Panc1 (cell line): Measurements from ENCODE around the gene HLCS. TPM values are rescaled to one million over a fixed set of nuclear protein-coding genes. Genes with fewer than 3 reads are reported as not detected.

Source experiments
- ATAC-seq: fragments of 200-7000 bp; cut with Tn5 transposase; 2 replicates; pipeline ENCODE4 v1.9.1; 2020; ENCODE audit warnings: mild to moderate bottlenecking, moderate library complexity
- BruUV-seq: library from RNA; stranded (reverse); fragments of 400-500 nt; replicated peaks from 2 replicates; lab custom pipeline; 2021; lab: Mats Ljungman, UMichigan
- CTCF ChIA-PET: fragments of 300-600 bp; sonication (Branson Sonifier 250); formaldehyde crosslinking; loops from one replicate; lab custom pipeline; 2022; ENCODE audit warnings: antibody characterized with exemption; lab: Charles Lee
- POLR2A ChIA-PET: fragments of 300-600 bp; sonication (Branson Sonifier 250); formaldehyde crosslinking; loops from one replicate; lab custom pipeline; 2022; ENCODE audit warnings: antibody characterized with exemption; lab: Charles Lee
- DNase-seq: peaks from one replicate; pipeline ENCODE4 v3.0.0-alpha.2; 2010; ENCODE audit warnings: low read depth, low spot score
- H3K27ac ChIP-seq: 2 replicates; pipeline ENCODE4 v1.5.1; 2011; ENCODE audit warnings: mild to moderate bottlenecking, low read length, inconsistent platforms
- H3K27me3 ChIP-seq: fragments of 200-500 bp; sonication (Bioruptor generic); 2 replicates; pipeline ENCODE4 v1.6.0; 2014; ENCODE audit warnings: low read length, inconsistent platforms; ENCODE audit not compliant: control insufficient read depth, insufficient read depth
- H3K36me3 ChIP-seq: fragments of 200-500 bp; sonication (Bioruptor generic); 2 replicates; pipeline ENCODE4 v1.5.1; 2014; ENCODE audit warnings: inconsistent platforms, mild to moderate bottlenecking, low read length, moderate library complexity; ENCODE audit not compliant: control insufficient read depth, insufficient read depth
- H3K4me1 ChIP-seq: 2 replicates; pipeline ENCODE4 v1.5.1; 2011; ENCODE audit warnings: inconsistent platforms, mild to moderate bottlenecking, low read length, moderate library complexity; ENCODE audit not compliant: control insufficient read depth, insufficient read depth
- H3K4me3 ChIP-seq, 2 experiments: 2 replicates each; pipeline ENCODE4 v1.5.1; 2011 to 2012; ENCODE audit warnings: low read depth in 2 of 2, low read length in 2 of 2, mild to moderate bottlenecking in 2 of 2, inconsistent platforms in 1 of 2, moderate library complexity in 1 of 2
- H3K9me3 ChIP-seq: fragments of 200-500 bp; sonication (Bioruptor generic); 2 replicates; pipeline ENCODE4 v1.5.1; 2014; ENCODE audit warnings: low read depth, mild to moderate bottlenecking, inconsistent platforms, low read length, moderate library complexity; ENCODE audit not compliant: control insufficient read depth, insufficient read depth
- POLR2AphosphoS5 ChIP-seq: IDR thresholded peaks from 2 replicates; pipeline ENCODE4 v1.6.1; 2012; ENCODE audit warnings: mild to moderate bottlenecking, low read depth, low read length, moderate library complexity
- REST ChIP-seq, 2 experiments: IDR thresholded peaks; 2 replicates each; pipeline ENCODE4 v1.6.1; 2011 to 2012; ENCODE audit warnings: low read depth in 2 of 2, control low read depth in 1 of 2, low read length in 1 of 2, mild to moderate bottlenecking in 1 of 2, moderate library complexity in 1 of 2; ENCODE audit not compliant: insufficient read depth in 1 of 2
- SIN3A ChIP-seq: IDR thresholded peaks from 2 replicates; pipeline ENCODE4 v1.6.1; 2012; ENCODE audit warnings: low read depth, mild to moderate bottlenecking, low read length, moderate library complexity, borderline replicate concordance; ENCODE audit not compliant: insufficient read depth
- TCF7L2 ChIP-seq: IDR thresholded peaks from 2 replicates; pipeline ENCODE4 v1.6.1; 2011; ENCODE audit warnings: mild to moderate bottlenecking, low read depth, low read length, inconsistent platforms
- in situ Hi-C: cut with HindIII; loops from 2 replicates; pipeline ENCODE4 v1.10.0; 2016; ENCODE audit warnings: low sequenced_read_pairs, low pct_unique_long_range_greater_than_20kb
- intact Hi-C: fragments of 100-400 bp; cut with micrococcal nuclease; formaldehyde crosslinking; loops from one replicate; pipeline ENCODE4 v1.10.0; 2022; ENCODE audit not compliant: unreplicated experiment
- total RNA-seq: library from RNA; stranded (reverse); gene quantifications from one replicate; pipeline ENCODE4 v1.2.1, GENCODE V29; 2021; ENCODE audit not compliant: unreplicated experiment
- TF ChIP-seq, protein P1 (sequence below): fragments of 450-650 bp; IDR thresholded peaks from 2 replicates; pipeline ENCODE4 v1.5.1; 2017; ENCODE audit warnings: mild to moderate bottlenecking

Gene HLCS
- total RNA-seq, 1 experiment from 2014 or later: 15.3 TPM

- POLR2A ChIA-PET: no interaction called here
- ATAC-seq (no peak), DNase-seq (no peak)
- Histone ChIP-seq H3K27ac (no peak overlapping the region), H3K36me3 (no peaks in the 10 kb centered on the region), H3K27me3 (no peaks in the 10 kb centered on the region), H3K4me1 (no peaks in the 10 kb centered on the region), H3K9me3 (no peaks in the 10 kb centered on the region), H3K4me3 (no peak overlapping the region)
- in situ Hi-C loops: no loop called here
- intact Hi-C loops: no loop called here
- BruUV-seq: no TSS peak
- CTCF ChIA-PET: no interaction called here
- TF ChIP-seq REST (IDR thresholded peaks at IDR 0.05; ENCODE audit: insufficient read depth in 1 of 2, low read depth in 2 of 2, low read length in 1 of 2) (no peak), POLR2AphosphoS5 (no peak), TCF7L2 (no peak), SIN3A (no peak)
- TF ChIP-seq, protein P1, sequence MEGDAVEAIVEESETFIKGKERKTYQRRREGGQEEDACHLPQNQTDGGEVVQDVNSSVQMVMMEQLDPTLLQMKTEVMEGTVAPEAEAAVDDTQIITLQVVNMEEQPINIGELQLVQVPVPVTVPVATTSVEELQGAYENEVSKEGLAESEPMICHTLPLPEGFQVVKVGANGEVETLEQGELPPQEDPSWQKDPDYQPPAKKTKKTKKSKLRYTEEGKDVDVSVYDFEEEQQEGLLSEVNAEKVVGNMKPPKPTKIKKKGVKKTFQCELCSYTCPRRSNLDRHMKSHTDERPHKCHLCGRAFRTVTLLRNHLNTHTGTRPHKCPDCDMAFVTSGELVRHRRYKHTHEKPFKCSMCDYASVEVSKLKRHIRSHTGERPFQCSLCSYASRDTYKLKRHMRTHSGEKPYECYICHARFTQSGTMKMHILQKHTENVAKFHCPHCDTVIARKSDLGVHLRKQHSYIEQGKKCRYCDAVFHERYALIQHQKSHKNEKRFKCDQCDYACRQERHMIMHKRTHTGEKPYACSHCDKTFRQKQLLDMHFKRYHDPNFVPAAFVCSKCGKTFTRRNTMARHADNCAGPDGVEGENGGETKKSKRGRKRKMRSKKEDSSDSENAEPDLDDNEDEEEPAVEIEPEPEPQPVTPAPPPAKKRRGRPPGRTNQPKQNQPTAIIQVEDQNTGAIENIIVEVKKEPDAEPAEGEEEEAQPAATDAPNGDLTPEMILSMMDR: no peak
These were observed 203.8 kb downstream of the HLCS start for GRCh38 chr21:36762642-36763041.

GRCh38 chr21:36761685-36762084 lies 204.8 kb downstream of the HLCS start:
- in situ Hi-C loops (no loop called here), intact Hi-C loops (no loop called here)
- no peaks in the 10 kb centered on the region for H3K4me1 ChIP-seq
- BruUV-seq: no TSS peak
- H3K36me3 ChIP-seq: no peaks in the 10 kb centered on the region
- POLR2A ChIA-PET: no interaction called here
- DNase-seq (no peak), ATAC-seq (no peak)
- no peak overlapping the region for H3K4me3 ChIP-seq
- no peak overlapping the region for H3K27ac ChIP-seq
- H3K27me3 ChIP-seq: no peaks in the 10 kb centered on the region
- TF ChIP-seq, protein P1: no peak
- no peak for TF ChIP-seq REST (IDR thresholded peaks at IDR 0.05; ENCODE audit: insufficient read depth in 1 of 2, low read depth in 2 of 2, low read length in 1 of 2)
- no peak for TF ChIP-seq SIN3A
- TF ChIP-seq POLR2AphosphoS5: no peak
- TF ChIP-seq TCF7L2: no peak
- CTCF ChIA-PET: no interaction called here
- no peaks in the 10 kb centered on the region for H3K9me3 ChIP-seq
